ENCODE data around the gene MAP3K10. TPM values are rescaled to one million over a fixed set of nuclear protein-coding genes. Genes with fewer than 3 reads are reported as not detected.

The MAP3K10 gene
- total RNA-seq, 4 donors from 2014 or later: 12.7 to 24.6 (median 13.9) TPM

- Histone ChIP-seq H3K4me1 (peaks cover 0 to 54% (median 16%) of the 10 kb centered on the region in 4 donors), H3K4me3 (no peak overlapping the region), H3K9me3 (no peaks in the 10 kb centered on the region), H3K27me3 (peaks cover 0 to 41% of the 10 kb centered on the region in 2 donors), H3K36me3 (peaks cover 0 to 12% (median 0%) of the 10 kb centered on the region in 3 donors), H3K27ac (no peak overlapping the region)
- 56 to 59% methylated on average over 10 of the region's 10 CpGs for WGBS, 2 donors
- DNase-seq (ENCODE audit: low spot score in 2 of 2): no peak
- TF ChIP-seq CTCF (IDR thresholded peaks at IDR 0.05) (no peak), EP300 (IDR thresholded peaks at IDR 0.05) (no peak), POLR2A (IDR thresholded peaks at IDR 0.05) (no peak)
Observed at GRCh38 chr19:40228346-40228745, 37.1 kb downstream of the MAP3K10 start.

DNA sequence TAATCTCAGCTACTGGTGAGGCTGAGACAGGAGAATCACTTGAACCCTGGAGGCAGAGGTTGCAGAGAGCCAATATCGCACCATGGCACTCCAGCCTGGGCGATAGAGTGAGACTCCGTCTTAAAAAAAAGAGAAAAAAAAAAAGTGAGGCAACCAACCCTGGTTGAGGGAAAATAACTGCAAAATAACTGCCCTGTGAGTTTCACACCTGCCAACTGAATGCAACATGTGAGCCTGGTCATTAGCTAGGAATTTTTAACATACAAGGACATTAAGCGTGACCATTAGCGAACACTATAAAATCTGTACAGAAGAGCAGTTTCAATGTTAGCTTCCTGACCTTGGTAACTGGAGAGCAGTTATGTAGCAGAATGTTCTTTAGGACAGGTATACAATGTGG is 37.6 kb downstream of the MAP3K10 start:
- no peak overlapping the region for H3K4me3 ChIP-seq
- no peak overlapping the region for H3K27ac ChIP-seq
- peaks cover 0 to 17% (median 0%) of the 10 kb centered on the region in 3 donors for H3K36me3 ChIP-seq
- no peaks in the 10 kb centered on the region for H3K9me3 ChIP-seq
- DNase-seq (ENCODE audit: low spot score in 2 of 2): no peak
- peaks cover 0 to 50% (median 16%) of the 10 kb centered on the region in 4 donors for H3K4me1 ChIP-seq
- H3K27me3 ChIP-seq: peaks cover 0 to 35% of the 10 kb centered on the region in 2 donors
- TF ChIP-seq POLR2A (IDR thresholded peaks at IDR 0.05) (no peak), CTCF (IDR thresholded peaks at IDR 0.05) (no peak), EP300 (IDR thresholded peaks at IDR 0.05) (no peak)
- 86 to 87% methylated on average over 5 of the region's 5 CpGs for WGBS, 2 donors

GRCh38 chr19:40229484-40229883 is 38.3 kb downstream of the MAP3K10 start:
- Histone ChIP-seq H3K9me3 (no peaks in the 10 kb centered on the region), H3K27ac (no peak overlapping the region), H3K4me3 (no peak overlapping the region), H3K36me3 (peaks cover 0 to 23% (median under 1%) of the 10 kb centered on the region in 3 donors), H3K27me3 (peaks cover 0 to 29% of the 10 kb centered on the region in 2 donors), H3K4me1 (peaks cover 0 to 50% (median 16%) of the 10 kb centered on the region in 4 donors)
- no peak for TF ChIP-seq POLR2A (IDR thresholded peaks at IDR 0.05)
- TF ChIP-seq CTCF (IDR thresholded peaks at IDR 0.05): no peak
- TF ChIP-seq EP300 (IDR thresholded peaks at IDR 0.05): no peak
- 40 to 42% methylated on average over 3 of the region's 3 CpGs for WGBS, 2 donors
- DNase-seq (ENCODE audit: low spot score in 2 of 2): no peak

GRCh38 chr19:40229926-40230417 is 38.7 kb downstream of the MAP3K10 start:
- H3K4me3 ChIP-seq: no peak overlapping the region
- H3K27me3 ChIP-seq: peaks cover 0 to 24% of the 10 kb centered on the region in 2 donors
- DNase-seq (ENCODE audit: low spot score in 2 of 2): no peak
- TF ChIP-seq EP300 (IDR thresholded peaks at IDR 0.05): no peak
- TF ChIP-seq CTCF (IDR thresholded peaks at IDR 0.05): no peak
- no peak for TF ChIP-seq POLR2A (IDR thresholded peaks at IDR 0.05)
- peaks cover 0 to 50% (median 16%) of the 10 kb centered on the region in 4 donors for H3K4me1 ChIP-seq
- H3K27ac ChIP-seq: no peak overlapping the region
- 60 to 65% methylated on average over 4 of the region's 4 CpGs for WGBS, 2 donors
- H3K9me3 ChIP-seq: no peaks in the 10 kb centered on the region
- H3K36me3 ChIP-seq: peaks cover 3 to 28% (median 5%) of the 10 kb centered on the region in 3 donors

DNA sequence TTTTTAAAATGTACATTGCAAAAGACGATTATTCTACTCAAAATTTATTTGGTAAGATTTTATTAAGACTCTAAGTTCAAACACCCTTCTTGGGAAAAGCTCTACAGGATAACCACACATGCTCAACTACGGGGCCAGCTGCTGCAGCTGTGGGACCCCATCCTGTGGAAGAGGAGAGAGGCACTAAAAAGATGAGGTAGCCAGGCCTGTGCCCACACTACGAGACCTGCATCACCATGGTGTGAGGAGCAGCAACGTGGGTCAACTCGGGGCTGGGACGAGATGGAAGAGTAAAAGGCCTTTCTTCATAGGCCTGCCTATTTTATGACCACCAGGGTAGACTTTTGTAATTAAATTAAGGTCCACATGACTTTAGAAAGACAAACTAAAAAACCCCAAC is 39.8 kb downstream of the MAP3K10 start:
- peaks cover 7 to 39% (median 13%) of the 10 kb centered on the region in 3 donors for H3K36me3 ChIP-seq
- H3K4me1 ChIP-seq: peaks cover 0 to 44% (median 16%) of the 10 kb centered on the region in 4 donors
- no peak for DNase-seq (ENCODE audit: low spot score in 2 of 2)
- TF ChIP-seq EP300 (IDR thresholded peaks at IDR 0.05): no peak
- no peak for TF ChIP-seq POLR2A (IDR thresholded peaks at IDR 0.05)
- no peak for TF ChIP-seq CTCF (IDR thresholded peaks at IDR 0.05)
- H3K4me3 ChIP-seq: no peak overlapping the region
- 73 to 81% methylated on average over 6 of the region's 6 CpGs for WGBS, 2 donors
- peaks cover 0 to 14% of the 10 kb centered on the region in 2 donors for H3K27me3 ChIP-seq
- no peak overlapping the region for H3K27ac ChIP-seq
- H3K9me3 ChIP-seq: no peaks in the 10 kb centered on the region

Data from tibial nerve (tissue), 4 donors.